ENCODE measurements around the gene PRKAR1B.

PRKAR1B gene

DNA sequence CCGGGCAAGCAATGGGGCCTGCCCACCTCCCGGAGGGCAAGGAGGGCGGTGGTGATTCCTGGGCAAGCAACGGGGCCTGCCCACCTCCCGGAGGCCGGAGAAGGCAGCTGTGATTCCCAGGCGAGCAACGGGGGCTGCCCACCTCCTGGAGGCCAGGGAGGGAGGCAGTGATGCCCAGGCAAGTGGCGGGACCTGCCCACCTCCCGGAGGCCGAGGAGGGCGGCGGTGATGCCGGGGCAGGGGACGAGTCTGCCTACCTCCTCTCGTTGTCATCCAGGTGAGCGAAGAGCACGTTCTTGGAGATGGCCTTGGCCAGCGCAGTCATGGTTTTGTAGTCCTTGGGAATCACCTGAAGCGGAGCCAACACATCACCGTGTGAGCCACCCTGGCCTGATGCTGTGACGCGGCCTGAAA, 50.1 kb downstream of the PRKAR1B start:
- Histone ChIP-seq H3K4me3 (ENCODE audit: severe bottlenecking) (no peak overlapping the region), H3K27ac (ENCODE audit: poor library complexity, severe bottlenecking) (no peak overlapping the region), H3K27me3 (ENCODE audit: insufficient read depth, poor library complexity, severe bottlenecking) (no peaks in the 10 kb centered on the region), H3K36me3 (ENCODE audit: low read depth) (peaks cover 22% of the 10 kb centered on the region), H3K4me1 (ENCODE audit: insufficient read depth, poor library complexity, severe bottlenecking) (no peaks in the 10 kb centered on the region), H3K9me3 (ENCODE audit: severe bottlenecking) (no peaks in the 10 kb centered on the region)
- no peak for ATAC-seq (ENCODE audit: low read depth)
- DNase-seq (ENCODE audit: low spot score): peak; percentile 42
- TF ChIP-seq CTCF (IDR thresholded peaks at IDR 0.05; ENCODE audit: poor library complexity, severe bottlenecking): no peak

DNA sequence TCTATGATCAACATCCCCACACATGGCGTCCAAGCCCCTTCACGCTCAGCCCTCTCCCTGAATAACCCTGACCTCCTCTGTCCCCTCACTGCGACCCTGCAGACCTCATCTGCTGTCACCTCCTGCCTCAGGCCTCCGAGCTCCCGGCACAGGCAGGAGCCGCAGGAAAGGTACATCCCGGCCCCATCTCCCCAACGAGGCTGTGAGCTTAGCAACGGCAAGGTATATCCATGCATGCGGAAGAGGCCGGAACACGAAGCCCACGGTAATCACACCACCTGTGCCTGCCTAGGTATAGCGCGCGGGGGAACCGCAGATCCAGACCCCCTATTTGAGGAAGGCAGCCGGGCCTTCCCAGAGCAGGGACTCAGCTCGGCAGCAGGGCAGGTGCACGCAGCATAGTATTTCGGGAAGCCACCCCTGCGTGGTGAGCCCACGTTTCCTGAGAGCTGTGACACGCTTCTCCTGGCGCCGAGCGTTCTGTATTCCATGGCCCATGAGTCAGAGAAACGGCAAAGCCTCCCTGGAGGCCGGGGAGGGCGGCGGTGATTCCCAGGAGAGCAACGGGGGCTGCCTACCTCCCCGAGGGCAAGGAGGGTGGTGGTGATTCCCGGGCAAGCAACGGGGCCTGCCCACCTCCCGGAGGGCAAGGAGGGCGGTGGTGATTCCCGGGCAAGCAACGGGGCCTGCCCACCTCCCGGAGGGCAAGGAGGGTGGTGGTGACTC, 50.7 kb downstream of the PRKAR1B start:
- no peaks in the 10 kb centered on the region for H3K27me3 ChIP-seq (ENCODE audit: insufficient read depth, poor library complexity, severe bottlenecking)
- DNase-seq (ENCODE audit: low spot score) (peak; percentile 38), ATAC-seq (ENCODE audit: low read depth) (no peak)
- no peaks in the 10 kb centered on the region for H3K4me1 ChIP-seq (ENCODE audit: insufficient read depth, poor library complexity, severe bottlenecking)
- peaks cover 22% of the 10 kb centered on the region for H3K36me3 ChIP-seq (ENCODE audit: low read depth)
- H3K27ac ChIP-seq (ENCODE audit: poor library complexity, severe bottlenecking): no peak overlapping the region
- no peak for TF ChIP-seq CTCF (IDR thresholded peaks at IDR 0.05; ENCODE audit: poor library complexity, severe bottlenecking)
- H3K4me3 ChIP-seq (ENCODE audit: severe bottlenecking): no peak overlapping the region
- no peaks in the 10 kb centered on the region for H3K9me3 ChIP-seq (ENCODE audit: severe bottlenecking)

DNA sequence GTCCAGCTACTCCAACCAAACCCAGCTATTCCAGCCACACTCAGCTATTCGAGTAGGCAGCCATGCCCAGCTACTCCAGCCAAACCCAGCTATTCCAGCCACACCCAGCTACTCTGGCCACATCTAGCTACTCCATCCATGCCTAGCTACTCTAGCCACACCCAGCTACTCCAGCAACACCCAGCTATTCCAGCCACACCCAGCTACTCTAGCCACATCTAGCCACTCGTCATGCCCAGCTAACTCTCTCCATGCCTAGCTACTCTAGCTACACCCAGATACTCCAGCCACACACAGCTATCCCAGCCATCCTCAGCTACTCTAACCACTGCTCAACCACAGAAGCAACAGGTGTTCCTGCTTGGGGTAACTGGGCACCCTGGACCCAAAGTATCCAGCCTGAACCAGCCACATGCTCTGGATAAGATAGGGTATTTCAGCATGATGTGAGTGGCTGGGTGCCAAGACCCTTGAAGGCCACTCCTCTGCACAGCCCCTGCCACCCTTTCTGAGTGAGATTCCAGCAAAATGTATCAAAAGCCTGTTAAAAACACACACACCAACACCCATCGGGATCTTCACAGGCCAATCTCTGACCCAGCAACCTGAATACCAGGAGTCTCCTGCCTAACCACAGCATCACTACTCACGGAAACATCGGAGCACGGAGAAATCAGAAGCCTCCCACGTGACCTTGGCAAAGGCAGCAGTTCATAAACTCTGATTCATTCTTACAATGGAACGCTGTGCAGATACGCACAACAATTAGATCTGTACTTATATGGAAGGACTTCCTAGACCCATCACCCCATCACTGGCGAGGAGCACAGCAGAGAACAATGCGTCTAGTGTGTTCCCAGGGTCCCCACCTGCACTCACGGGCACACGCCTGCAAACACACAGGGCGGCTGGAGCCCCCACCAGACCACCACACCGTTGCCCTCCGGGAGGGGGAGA, 52.3 kb downstream of the PRKAR1B start:
- H3K27ac ChIP-seq (ENCODE audit: poor library complexity, severe bottlenecking): no peak overlapping the region
- H3K4me1 ChIP-seq (ENCODE audit: insufficient read depth, poor library complexity, severe bottlenecking): no peaks in the 10 kb centered on the region
- no peak overlapping the region for H3K4me3 ChIP-seq (ENCODE audit: severe bottlenecking)
- DNase-seq (ENCODE audit: low spot score) (peak; percentile 19), ATAC-seq (ENCODE audit: low read depth) (no peak)
- H3K27me3 ChIP-seq (ENCODE audit: insufficient read depth, poor library complexity, severe bottlenecking): no peaks in the 10 kb centered on the region
- TF ChIP-seq CTCF (IDR thresholded peaks at IDR 0.05; ENCODE audit: poor library complexity, severe bottlenecking): no peak
- H3K36me3 ChIP-seq (ENCODE audit: low read depth): peaks cover 22% of the 10 kb centered on the region
- H3K9me3 ChIP-seq (ENCODE audit: severe bottlenecking): no peaks in the 10 kb centered on the region

DNA sequence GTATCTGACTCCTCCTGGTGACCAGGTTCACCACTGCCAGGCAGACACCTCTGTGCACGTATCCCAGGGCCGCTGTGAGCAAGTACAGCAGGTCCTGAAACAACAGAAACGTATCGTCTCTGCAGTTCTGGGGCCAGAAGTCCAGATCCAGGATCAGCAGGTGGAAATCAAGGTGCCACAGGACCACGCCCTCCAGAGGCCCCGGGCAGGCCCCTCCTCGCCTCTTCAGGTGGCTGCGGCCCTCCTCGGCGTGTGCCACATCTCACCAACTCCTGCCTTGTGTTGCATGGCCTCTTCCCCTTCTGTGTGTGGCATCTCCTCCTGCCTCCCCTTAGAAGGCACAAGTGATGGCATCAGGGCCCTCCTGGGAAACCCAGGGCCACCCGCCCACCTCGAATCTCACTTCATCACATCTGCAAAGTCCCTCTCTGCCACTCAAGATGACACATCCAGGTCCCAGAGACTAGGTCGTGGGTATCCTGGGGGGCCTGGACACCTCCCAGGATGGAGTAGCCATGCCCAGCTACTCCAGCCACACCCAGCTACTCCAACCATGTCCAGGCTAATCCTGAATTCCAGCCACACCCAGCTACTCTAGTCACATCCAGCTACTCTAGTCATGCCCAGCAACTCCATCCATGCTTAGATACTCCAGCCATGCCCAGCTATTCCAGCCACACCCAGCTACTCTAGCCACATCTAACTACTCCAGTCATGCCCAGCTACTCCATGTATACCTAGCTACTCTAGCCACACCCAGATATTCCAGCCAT, 53.2 kb downstream of the PRKAR1B start:
- no peaks in the 10 kb centered on the region for H3K9me3 ChIP-seq (ENCODE audit: severe bottlenecking)
- TF ChIP-seq CTCF (IDR thresholded peaks at IDR 0.05; ENCODE audit: poor library complexity, severe bottlenecking): no peak
- no peaks in the 10 kb centered on the region for H3K27me3 ChIP-seq (ENCODE audit: insufficient read depth, poor library complexity, severe bottlenecking)
- H3K27ac ChIP-seq (ENCODE audit: poor library complexity, severe bottlenecking): no peak overlapping the region
- DNase-seq (ENCODE audit: low spot score): peak; percentile 23
- ATAC-seq (ENCODE audit: low read depth): no peak
- no peaks in the 10 kb centered on the region for H3K4me1 ChIP-seq (ENCODE audit: insufficient read depth, poor library complexity, severe bottlenecking)
- H3K4me3 ChIP-seq (ENCODE audit: severe bottlenecking): no peak overlapping the region
- H3K36me3 ChIP-seq (ENCODE audit: low read depth): peaks cover 19% of the 10 kb centered on the region

Data from RWPE2 (cell line).